Endothelial cell of umbilical vein (primary cell): ENCODE results near the gene SEMA5A. TPM values are rescaled to one million over a fixed set of nuclear protein-coding genes. Genes with fewer than 3 reads are reported as not detected.

Source experiments
- BruUV-seq: library from RNA; stranded (reverse); fragments of 400-500 nt; replicated peaks from 2 replicates; lab custom pipeline; 2021; lab: Mats Ljungman, UMichigan
- CTCF ChIA-PET: fragments of 300-600, 350-600 bp; sonication (Branson Sonifier 250); formaldehyde crosslinking; loops from one replicate; lab custom pipeline; 2021; ENCODE audit warnings: antibody characterized with exemption, inconsistent platforms; lab: Charles Lee
- POLR2A ChIA-PET: fragments of 300-600, 350-600 bp; sonication (Branson Sonifier 250); formaldehyde crosslinking; loops from one replicate; lab custom pipeline; 2021; ENCODE audit warnings: antibody characterized with exemption, inconsistent platforms; lab: Charles Lee
- DNase-seq: peaks from one replicate; pipeline ENCODE4 v3.0.0-alpha.2; 2011; ENCODE audit warnings: low read depth, low spot score
- FAIRE-seq: peaks from 2 replicates; lab custom pipeline; 2011; peaks lifted over from hg19 to GRCh38; lab: Jason Lieb, UNC
- H2AFZ ChIP-seq: 2 replicates; pipeline ENCODE4 v1.6.0; 2012; ENCODE audit warnings: low read depth, low read length, control low read depth, inconsistent platforms
- H3K27ac ChIP-seq: 2 replicates; pipeline ENCODE4 v1.5.1; 2011; ENCODE audit warnings: low read depth, mild to moderate bottlenecking, control low read depth, low read length, moderate library complexity; ENCODE audit not compliant: insufficient read depth
- H3K27me3 ChIP-seq, 2 experiments: 2 replicates each; pipeline versions ENCODE4 v1.6.0 to v1.6.1; 2011; ENCODE audit warnings: low read length in 2 of 2, mixed read lengths in 1 of 2; ENCODE audit not compliant: control insufficient read depth in 2 of 2, insufficient read depth in 2 of 2
- H3K36me3 ChIP-seq, 2 experiments: 2 replicates in 1 of 2; 3 replicates in 1 of 2; pipeline ENCODE4 v1.5.1; 2011; ENCODE audit warnings: low read length in 2 of 2, mild to moderate bottlenecking in 1 of 2, moderate library complexity in 1 of 2; ENCODE audit not compliant: control insufficient read depth in 2 of 2, insufficient read depth in 2 of 2; ENCODE audit errors: extremely low read depth in 1 of 2
- H3K4me1 ChIP-seq: 3 replicates; pipeline ENCODE4 v1.5.1; 2011; ENCODE audit warnings: mild to moderate bottlenecking, low read length; ENCODE audit not compliant: control insufficient read depth, insufficient read depth; ENCODE audit errors: extremely low read depth
- H3K4me2 ChIP-seq: 2 replicates; pipeline ENCODE4 v1.6.1; 2011; ENCODE audit warnings: low read length, control low read depth, mixed read lengths; ENCODE audit not compliant: insufficient read depth
- H3K4me3 ChIP-seq, 3 experiments: fragments of 200-600 bp in 1 of 3; sonication (generic), shearing (Covaris generic) in 1 of 3; replicated peaks in 1 of 3; 2 replicates each; pipeline ENCODE4 v1.5.1; 2011 to 2016; ENCODE audit warnings: control low read depth in 3 of 3, low read length in 3 of 3, mild to moderate bottlenecking in 2 of 3, inconsistent platforms in 1 of 3, low read depth in 1 of 3, moderate library complexity in 1 of 3; ENCODE audit not compliant: insufficient read depth in 1 of 3
- H3K79me2 ChIP-seq: 2 replicates; pipeline ENCODE4 v1.6.0; 2012; ENCODE audit warnings: low read length, inconsistent platforms; ENCODE audit not compliant: control insufficient read depth, insufficient read depth
- H3K9ac ChIP-seq: replicated peaks from 2 replicates; pipeline ENCODE3; 2011; ENCODE audit warnings: low read length, control low read depth; ENCODE audit not compliant: insufficient read depth; ENCODE audit errors: extremely low read depth
- H3K9me1 ChIP-seq: replicated peaks from 3 replicates; pipeline ENCODE4 v1.6.0; 2011; ENCODE audit warnings: mild to moderate bottlenecking, low read length; ENCODE audit not compliant: control insufficient read depth, insufficient read depth; ENCODE audit errors: extremely low read depth
- H3K9me3 ChIP-seq: replicated peaks from 2 replicates; pipeline ENCODE4 v1.5.1; 2012; ENCODE audit warnings: low read length, inconsistent platforms; ENCODE audit not compliant: control insufficient read depth, insufficient read depth
- H4K20me1 ChIP-seq: replicated peaks from 2 replicates; pipeline ENCODE3; 2011; ENCODE audit warnings: mild to moderate bottlenecking, low read length; ENCODE audit not compliant: control insufficient read depth, insufficient read depth; ENCODE audit errors: extremely low read depth
- CTCF ChIP-seq, 2 donors: IDR thresholded peaks; 1 replicate in 1 of 2; 2 replicates in 1 of 2; pipeline ENCODE4 v1.5.1; 2011; ENCODE audit warnings: low read length in 2 of 2, mild to moderate bottlenecking in 2 of 2, moderate library complexity in 2 of 2, control low read depth in 1 of 2, inconsistent platforms in 1 of 2, low read depth in 1 of 2; ENCODE audit not compliant: insufficient read depth in 1 of 2; ENCODE audit errors: extremely low read depth in 1 of 2
- EZH2 ChIP-seq: IDR thresholded peaks from 2 replicates; pipeline ENCODE4 v1.6.1; 2012; ENCODE audit warnings: borderline replicate concordance, low read depth, mild to moderate bottlenecking, moderate library complexity, low read length, inconsistent platforms; ENCODE audit not compliant: severe bottlenecking
- FOS ChIP-seq: IDR thresholded peaks from 2 replicates; pipeline ENCODE4 v1.6.1; 2011; ENCODE audit warnings: mild to moderate bottlenecking, low read length, moderate library complexity, borderline replicate concordance; ENCODE audit not compliant: insufficient read depth
- GATA2 ChIP-seq: IDR thresholded peaks from 2 replicates; pipeline ENCODE4 v1.7.0; 2011; ENCODE audit warnings: low read depth, mild to moderate bottlenecking, moderate library complexity, mixed read lengths, low read length; ENCODE audit not compliant: insufficient read length, insufficient read depth
- JUN ChIP-seq: IDR thresholded peaks from 2 replicates; pipeline ENCODE4 v1.6.1; 2011; ENCODE audit warnings: borderline replicate concordance, low read depth; ENCODE audit not compliant: insufficient read length, insufficient read depth
- MYC ChIP-seq: IDR thresholded peaks from one replicate; pipeline ENCODE4 v1.6.1; 2011; ENCODE audit warnings: mild to moderate bottlenecking, low read depth, low read length
- POLR2A ChIP-seq: IDR thresholded peaks from 2 replicates; pipeline ENCODE4 v1.6.1; 2012; ENCODE audit warnings: low read depth, mild to moderate bottlenecking, control low read depth, low read length
- POLR2AphosphoS5 ChIP-seq: IDR thresholded peaks from 2 replicates; pipeline ENCODE4 v1.6.1; 2012; ENCODE audit warnings: low read depth, mild to moderate bottlenecking, control low read depth, low read length, moderate library complexity; ENCODE audit not compliant: insufficient read depth
- dilution Hi-C: fragments of 300-500 bp; cut with MboI; formaldehyde crosslinking; loops from one replicate; pipeline ENCODE4 v1.15.0; 2019; ENCODE audit warnings: low sequenced_read_pairs; ENCODE audit not compliant: extremely low pct_ligation_motif_present
- intact Hi-C: fragments of 100-400 bp; cut with micrococcal nuclease; formaldehyde crosslinking; loops from one replicate; pipeline ENCODE4 v1.10.0; 2022
- polyA plus RNA-seq, 4 experiments: library from polyadenylated mRNA; depleted of rRNA in 3 of 4; stranded (reverse) in 3 of 4; unstranded in 1 of 4; fragments of >200 nt; gene quantifications; 2 replicates each; pipeline versions ENCODE4 v1.2.1 to v1.2.3, GENCODE V29; 2011 to 2012; ENCODE audit warnings: missing spikeins in 1 of 4
- total RNA-seq: library from RNA; stranded (reverse); gene quantifications from 2 replicates; pipeline ENCODE4 v1.2.3, GENCODE V29; 2021
- TF ChIP-seq, protein P1 (sequence below): IDR thresholded peaks from 2 replicates; pipeline ENCODE4 v1.6.1; 2011; ENCODE audit not compliant: insufficient read depth, insufficient read length

Gene SEMA5A
- total and polyA plus RNA-seq, 2 donors (not counting 3 experiments of a cell fraction or from before 2014, with no cell fraction given): 0.04 to 0.06 TPM

DNA sequence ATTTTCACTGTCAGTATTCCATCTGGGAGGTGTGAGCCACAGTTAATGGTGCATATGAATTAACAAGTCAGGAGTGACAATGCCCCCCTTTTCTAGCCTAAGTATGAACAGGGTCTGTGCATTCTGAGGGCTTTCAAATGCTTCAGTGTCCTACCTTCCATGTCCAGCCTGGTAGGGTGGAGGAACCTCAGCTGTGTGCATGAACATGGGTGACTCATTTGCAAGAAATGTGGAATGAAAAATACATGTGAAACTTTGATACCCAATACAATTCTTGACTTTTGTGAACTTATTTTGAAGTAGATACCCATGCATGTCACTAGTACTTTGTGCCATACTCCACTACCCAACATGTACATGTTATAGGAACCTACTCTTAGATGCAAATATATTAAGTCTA, 375.8 kb downstream of the SEMA5A start:
- Histone ChIP-seq H4K20me1 (no peaks in the 10 kb centered on the region), H3K4me3 (no peak overlapping the region), H3K4me1 (no peaks in the 10 kb centered on the region), H2AFZ (no peak overlapping the region), H3K79me2 (no peaks in the 10 kb centered on the region), H3K9ac (no peak overlapping the region), H3K9me3 (no peaks in the 10 kb centered on the region), H3K9me1 (no peaks in the 10 kb centered on the region), H3K27me3 (no peaks in the 10 kb centered on the region), H3K36me3 (no peaks in the 10 kb centered on the region), H3K27ac (no peak overlapping the region), H3K4me2 (no peak overlapping the region)
- DNase-seq: no peak
- dilution Hi-C loops: no loop called here
- ChIA-PET CTCF (no interaction called here), POLR2A (no interaction called here)
- intact Hi-C loops: no loop called here
- no peak for TF ChIP-seq FOS
- TF ChIP-seq POLR2AphosphoS5: no peak
- TF ChIP-seq JUN: no peak
- TF ChIP-seq POLR2A: no peak
- TF ChIP-seq EZH2: no peak
- no peak for TF ChIP-seq CTCF (IDR thresholded peaks at IDR 0.05; ENCODE audit: extremely low read depth in 1 of 2, insufficient read depth in 1 of 2, low read depth in 1 of 2, low read length in 2 of 2)
- no peak for TF ChIP-seq MYC
- no peak for TF ChIP-seq GATA2
- TF ChIP-seq, protein P1, sequence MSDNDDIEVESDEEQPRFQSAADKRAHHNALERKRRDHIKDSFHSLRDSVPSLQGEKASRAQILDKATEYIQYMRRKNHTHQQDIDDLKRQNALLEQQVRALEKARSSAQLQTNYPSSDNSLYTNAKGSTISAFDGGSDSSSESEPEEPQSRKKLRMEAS: no peak
- FAIRE-seq: no peak
- BruUV-seq: no TSS peak
